Epithelial cell of prostate (primary cell): ENCODE results near the gene TMEM101.
"Not testable (repeated sequence)": the region's sequence is repeated elsewhere in the genome, so short reads cannot be mapped to it uniquely, and the experiment has no call there.

Experiments
- DNase-seq: peaks from one replicate; pipeline ENCODE4 v3.0.0-alpha.2; 2011; ENCODE audit warnings: low read depth, low spot score
- H3K27ac ChIP-seq: fragments of 450-650 bp; 2 replicates; pipeline ENCODE4 v1.5.1; 2017; ENCODE audit warnings: mild to moderate bottlenecking

Gene TMEM101

GRCh38 chr17:44002141-44002848, 12.5 kb downstream of the TMEM101 start:
- DNase-seq = peak; percentile 44
- peak overlapping the region; percentile 86 for H3K27ac ChIP-seq

GRCh38 chr17:44001461-44001920, 13.3 kb downstream of the TMEM101 start:
- peak overlapping the region; percentile 86 for H3K27ac ChIP-seq
- DNase-seq = no peak

- DNase-seq = no peak
- no peak overlapping the region for H3K27ac ChIP-seq
Measured at GRCh38 chr17:44000871-44001460, 13.8 kb downstream of the TMEM101 start.

GRCh38 chr17:44000141-44000860, 14.5 kb downstream of the TMEM101 start:
- no peak for DNase-seq
- H3K27ac ChIP-seq = no peak overlapping the region

GRCh38 chr17:43999024-43999423, 15.7 kb downstream of the TMEM101 start:
- H3K27ac ChIP-seq = no peak overlapping the region
- DNase-seq = no peak

GRCh38 chr17:43998552-43998951, 16.2 kb downstream of the TMEM101 start:
- DNase-seq = no peak
- H3K27ac ChIP-seq = no peak overlapping the region

- DNase-seq, H3K27ac ChIP-seq: not testable (repeated sequence)
Measured at GRCh38 chr17:43997180-43997579, 17.6 kb downstream of the TMEM101 start.

GRCh38 chr17:43995150-43995471, 19.7 kb downstream of the TMEM101 start:
- H3K27ac ChIP-seq = no peak overlapping the region
- DNase-seq = no peak

GRCh38 chr17:43994272-43995149, 20.3 kb downstream of the TMEM101 start:
- H3K27ac ChIP-seq = no peak overlapping the region

GRCh38 chr17:43992641-43993040, 22.1 kb downstream of the TMEM101 start:
- DNase-seq = no peak
- H3K27ac ChIP-seq = no peak overlapping the region

More at GRCh38 chr17:43994272-43995149, 20.3 kb downstream of the TMEM101 start:
- DNase-seq = no peak

GRCh38 chr17:43988301-43988700, 26.5 kb downstream of the TMEM101 start:
- DNase-seq = no peak
- H3K27ac ChIP-seq = no peak overlapping the region

GRCh38 chr17:43987131-43988021, 27.4 kb downstream of the TMEM101 start:
- no peak for DNase-seq

GRCh38 chr17:43986225-43986981, 28.4 kb downstream of the TMEM101 start:
- H3K27ac ChIP-seq = no peak overlapping the region
- no peak for DNase-seq

More at GRCh38 chr17:43987131-43988021, 27.4 kb downstream of the TMEM101 start:
- H3K27ac ChIP-seq = no peak overlapping the region

- no peak overlapping the region for H3K27ac ChIP-seq
- no peak for DNase-seq
Measured at GRCh38 chr17:43984521-43984920, 30.2 kb downstream of the TMEM101 start.

- DNase-seq = no peak
- H3K27ac ChIP-seq = no peak overlapping the region
Measured at GRCh38 chr17:43983515-43984411, 31.0 kb downstream of the TMEM101 start.

GRCh38 chr17:43983196-43983514, 31.6 kb downstream of the TMEM101 start:
- H3K27ac ChIP-seq = no peak overlapping the region
- no peak for DNase-seq

GRCh38 chr17:43982171-43982570, 32.6 kb downstream of the TMEM101 start:
- DNase-seq = no peak
- no peak overlapping the region for H3K27ac ChIP-seq

- H3K27ac ChIP-seq = no peak overlapping the region
- DNase-seq = no peak
Measured at GRCh38 chr17:43979671-43980070, 35.1 kb downstream of the TMEM101 start.
